ENCODE data around the gene MYLK4.

DNA sequence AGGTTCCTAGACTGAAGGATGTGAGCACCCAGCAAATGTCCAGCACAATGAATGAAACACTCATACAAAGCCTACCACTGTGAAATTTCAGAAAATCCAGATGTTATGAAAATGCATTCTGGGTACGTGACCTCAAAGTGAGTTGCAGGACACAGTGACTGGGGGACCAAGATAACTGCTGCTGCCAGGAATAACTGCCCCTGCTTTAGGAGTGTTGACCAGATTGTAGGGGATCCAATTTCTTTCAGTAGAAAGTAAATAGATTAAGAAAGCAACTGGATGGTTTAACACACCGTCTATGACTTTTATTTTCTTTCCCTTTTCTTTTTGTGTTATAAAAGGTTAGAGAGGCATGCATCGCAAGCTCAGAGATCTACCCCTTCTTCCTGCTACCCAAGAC, 29.5 kb downstream of the MYLK4 start:
- TF ChIP-seq POLR2A (IDR thresholded peaks at IDR 0.05; ENCODE audit: low read depth, low read length) (no peak), POLR2AphosphoS5 (IDR thresholded peaks at IDR 0.05; ENCODE audit: low read depth, low read length) (no peak), TAF1 (IDR thresholded peaks at IDR 0.05; ENCODE audit: borderline replicate concordance, low read depth, low read length) (no peak)

Measured in GM12892 (cell line).